Gastrocnemius medialis (tissue), 4 donors: ENCODE results near the gene METTL13. TPM values are rescaled to one million over a fixed set of nuclear protein-coding genes. Genes with fewer than 3 reads are reported as not detected.

Source experiments
- ATAC-seq, 2 donors: fragments of 150-250 bp; one replicate each; pipeline ENCODE4 v1.9.1; 2016
- DNase-seq, 2 donors: peaks; one replicate each; pipeline ENCODE4 v3.0.0-alpha.2; 2019
- H3K27ac ChIP-seq, 4 donors: fragments of 200-600 bp; sonication (generic); 1 replicate in 1 of 4; 2 replicates in 3 of 4; pipeline ENCODE4 v1.5.1; 2016 to 2018; ENCODE audit warnings: mild to moderate bottlenecking in 2 of 4, moderate library complexity in 1 of 4
- H3K27me3 ChIP-seq, 3 donors: fragments of 200-600 bp; sonication (generic) in 2 of 3; 1 replicate in 1 of 3; 2 replicates in 2 of 3; pipeline versions ENCODE4 v1.5.1 to v1.6.0; 2016 to 2019; ENCODE audit warnings: mild to moderate bottlenecking in 1 of 3, moderate library complexity in 1 of 3
- H3K36me3 ChIP-seq, 2 donors: fragments of 200-600 bp; sonication (generic) in 1 of 2; one replicate each; pipeline ENCODE4 v1.5.1; 2017 to 2018
- H3K4me1 ChIP-seq, 2 donors: fragments of 200-600 bp; sonication (generic) in 1 of 2; one replicate each; pipeline ENCODE4 v1.5.1; 2016 to 2017; ENCODE audit warnings: mild to moderate bottlenecking in 2 of 2
- H3K4me3 ChIP-seq, 4 donors: fragments of 200-600 bp; sonication (generic) in 3 of 4; 1 replicate in 1 of 4; 2 replicates in 3 of 4; pipeline ENCODE4 v1.5.1; 2016 to 2019; ENCODE audit warnings: mild to moderate bottlenecking in 2 of 4
- H3K9me3 ChIP-seq, 3 donors: fragments of 200-600 bp; sonication (generic) in 2 of 3; 1 replicate in 1 of 3; 2 replicates in 2 of 3; pipeline ENCODE4 v1.5.1; 2016 to 2019
- POLR2A ChIP-seq, 2 donors: fragments of 450-650 bp; IDR thresholded peaks; one replicate each; pipeline ENCODE4 v1.6.1; 2017; ENCODE audit warnings: antibody characterized with exemption in 2 of 2, mild to moderate bottlenecking in 2 of 2, moderate library complexity in 2 of 2
- in situ Hi-C, 4 donors: fragments of 200-750 bp; cut with MboI; loops; one replicate each; pipeline versions ENCODE4 v1.15.0 to v1.8.0; 2017; ENCODE audit warnings: low sequenced_read_pairs in 4 of 4
- intact Hi-C: fragments of 100-400 bp; cut with DNase I; formaldehyde crosslinking; loops from one replicate; pipeline ENCODE4 v1.15.1; 2023; ENCODE audit warnings: low total_unique reads
- total RNA-seq, 4 donors: library from RNA; depleted of rRNA; stranded (reverse); fragments of >200 nt; gene quantifications; one replicate each; pipeline versions ENCODE4 v1.1.0 to v1.2.3, GENCODE V29; 2016
- TF ChIP-seq, protein P1 (sequence below), 5 experiments: fragments of 450-650 bp in 3 of 5; fragments of 200-600 bp in 2 of 5; sonication (generic) in 2 of 5; IDR thresholded peaks in 4 of 5; conservative IDR thresholded peaks in 1 of 5; 1 replicate in 4 of 5; 2 replicates in 1 of 5; pipeline ENCODE4 v1.5.1; 2016 to 2019; ENCODE audit warnings: antibody characterized with exemption in 5 of 5, mild to moderate bottlenecking in 3 of 5, moderate library complexity in 3 of 5

METTL13 gene, protein sequence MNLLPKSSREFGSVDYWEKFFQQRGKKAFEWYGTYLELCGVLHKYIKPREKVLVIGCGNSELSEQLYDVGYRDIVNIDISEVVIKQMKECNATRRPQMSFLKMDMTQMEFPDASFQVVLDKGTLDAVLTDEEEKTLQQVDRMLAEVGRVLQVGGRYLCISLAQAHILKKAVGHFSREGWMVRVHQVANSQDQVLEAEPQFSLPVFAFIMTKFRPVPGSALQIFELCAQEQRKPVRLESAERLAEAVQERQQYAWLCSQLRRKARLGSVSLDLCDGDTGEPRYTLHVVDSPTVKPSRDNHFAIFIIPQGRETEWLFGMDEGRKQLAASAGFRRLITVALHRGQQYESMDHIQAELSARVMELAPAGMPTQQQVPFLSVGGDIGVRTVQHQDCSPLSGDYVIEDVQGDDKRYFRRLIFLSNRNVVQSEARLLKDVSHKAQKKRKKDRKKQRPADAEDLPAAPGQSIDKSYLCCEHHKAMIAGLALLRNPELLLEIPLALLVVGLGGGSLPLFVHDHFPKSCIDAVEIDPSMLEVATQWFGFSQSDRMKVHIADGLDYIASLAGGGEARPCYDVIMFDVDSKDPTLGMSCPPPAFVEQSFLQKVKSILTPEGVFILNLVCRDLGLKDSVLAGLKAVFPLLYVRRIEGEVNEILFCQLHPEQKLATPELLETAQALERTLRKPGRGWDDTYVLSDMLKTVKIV
- total RNA-seq: 10 to 100 TPM; 18.6 to 32.8 (median 23.5) TPM

- peak within 1 kb of the TSS; percentile 88 to 95 (median 90) for H3K27ac ChIP-seq
- DNase-seq (peak; percentile 98), ATAC-seq (peak; percentile 98 to 99)
- no peaks in the 10 kb centered on the region for H3K27me3 ChIP-seq
- in situ Hi-C loops (loop anchor here in 3 of 4 donors (5.0 to 25.0 kb wide), 3 partner anchors 39 to 756 kb away; partner anchors contain the start of genes SUCO (in 2 of the 3), PIGC (in 1 of the 3) and VAMP4 (in 1 of the 3)), intact Hi-C loops (loop anchor here (1.0 to 2.0 kb wide), 5 partner anchors 38 to 1695 kb away; partner anchors contain the start of genes PRDX6, PRRC2C and SUCO)
- H3K9me3 ChIP-seq: no peaks in the 10 kb centered on the region
- peak; percentile 82 to 90 for TF ChIP-seq POLR2A (IDR thresholded peaks at IDR 0.05)
- TF ChIP-seq, protein P1, sequence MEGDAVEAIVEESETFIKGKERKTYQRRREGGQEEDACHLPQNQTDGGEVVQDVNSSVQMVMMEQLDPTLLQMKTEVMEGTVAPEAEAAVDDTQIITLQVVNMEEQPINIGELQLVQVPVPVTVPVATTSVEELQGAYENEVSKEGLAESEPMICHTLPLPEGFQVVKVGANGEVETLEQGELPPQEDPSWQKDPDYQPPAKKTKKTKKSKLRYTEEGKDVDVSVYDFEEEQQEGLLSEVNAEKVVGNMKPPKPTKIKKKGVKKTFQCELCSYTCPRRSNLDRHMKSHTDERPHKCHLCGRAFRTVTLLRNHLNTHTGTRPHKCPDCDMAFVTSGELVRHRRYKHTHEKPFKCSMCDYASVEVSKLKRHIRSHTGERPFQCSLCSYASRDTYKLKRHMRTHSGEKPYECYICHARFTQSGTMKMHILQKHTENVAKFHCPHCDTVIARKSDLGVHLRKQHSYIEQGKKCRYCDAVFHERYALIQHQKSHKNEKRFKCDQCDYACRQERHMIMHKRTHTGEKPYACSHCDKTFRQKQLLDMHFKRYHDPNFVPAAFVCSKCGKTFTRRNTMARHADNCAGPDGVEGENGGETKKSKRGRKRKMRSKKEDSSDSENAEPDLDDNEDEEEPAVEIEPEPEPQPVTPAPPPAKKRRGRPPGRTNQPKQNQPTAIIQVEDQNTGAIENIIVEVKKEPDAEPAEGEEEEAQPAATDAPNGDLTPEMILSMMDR (IDR thresholded peaks at IDR 0.05 in 4 of 5, conservative IDR thresholded peaks at IDR 0.05 in 1 of 5): peak in 1 of 5 experiments; percentile 18
- peak within 1 kb of the TSS; percentile 75 to 92 (median 87) for H3K4me3 ChIP-seq
- peaks cover 0 to 15% of the 10 kb centered on the region in 2 donors for H3K36me3 ChIP-seq
- H3K4me1 ChIP-seq: peaks cover 34 to 35% of the 10 kb centered on the region in 2 donors
Observed at GRCh38 chr1:171781176-171781875, at the start of gene METTL13. METTL13 (plus strand) TSS chr1:171781660; CDS start chr1:171781968, 308 bp downstream.

DNA sequence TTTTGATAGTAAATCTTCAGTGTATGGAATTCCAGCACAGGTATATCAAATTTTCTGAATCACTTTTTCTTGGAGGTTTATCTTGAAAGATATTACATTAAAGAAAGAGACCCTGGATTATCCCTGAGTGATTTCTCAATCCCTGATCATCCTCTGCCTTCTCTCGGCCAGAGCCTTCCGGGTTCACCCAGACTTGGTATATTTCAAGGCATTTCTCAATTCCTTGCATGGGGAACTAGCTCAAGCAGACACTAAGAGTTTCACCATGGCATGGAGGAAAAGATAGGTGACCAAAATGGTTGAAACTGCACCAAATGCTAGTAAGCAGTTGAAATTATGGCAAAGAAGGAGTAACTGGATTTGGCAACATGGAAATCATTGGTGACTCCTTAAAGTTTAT, 45.3 kb upstream of the METTL13 start:
- Histone ChIP-seq H3K4me1 (peaks cover 8 to 15% of the 10 kb centered on the region in 2 donors), H3K27ac (no peak overlapping the region), H3K27me3 (no peaks in the 10 kb centered on the region), H3K4me3 (no peak overlapping the region), H3K9me3 (no peaks in the 10 kb centered on the region), H3K36me3 (peaks cover 0 to 20% of the 10 kb centered on the region in 2 donors)
- no peak for TF ChIP-seq POLR2A (IDR thresholded peaks at IDR 0.05)
- TF ChIP-seq, protein P1 (IDR thresholded peaks at IDR 0.05 in 4 of 5, conservative IDR thresholded peaks at IDR 0.05 in 1 of 5): no peak
- ATAC-seq (no peak), DNase-seq (no peak)
- in situ Hi-C loops (loop anchor here in 1 of 4 donors (25.0 kb wide), 1 partner anchor 249 kb away; the partner anchor contains the start of gene PRRC2C), intact Hi-C loops (no loop called here)

DNA sequence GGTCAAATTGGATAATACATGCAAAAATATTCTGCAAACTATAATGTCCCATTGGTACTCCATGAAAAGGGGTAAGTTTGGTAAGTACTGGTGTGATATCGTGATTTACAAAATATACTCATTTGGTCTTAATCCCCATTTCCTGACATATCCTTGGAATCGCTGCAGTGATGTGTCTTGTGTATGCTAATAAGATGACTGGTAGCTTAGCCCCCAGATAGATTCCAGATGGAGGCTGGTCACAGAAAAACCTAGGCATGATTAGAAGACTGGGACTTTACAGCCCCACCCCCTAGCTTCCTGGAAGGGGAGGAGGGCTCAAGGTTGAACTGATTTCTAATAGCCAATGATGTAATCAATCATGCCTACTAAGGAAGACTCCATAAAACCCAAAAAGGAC, 42.5 kb upstream of the METTL13 start:
- no peaks in the 10 kb centered on the region for H3K9me3 ChIP-seq
- intact Hi-C loops: no loop called here
- in situ Hi-C loops: loop anchor here in 1 of 4 donors (25.0 kb wide), 1 partner anchor 252 kb away; the partner anchor contains the start of gene PRRC2C
- H3K4me3 ChIP-seq: no peak overlapping the region
- no peaks in the 10 kb centered on the region for H3K27me3 ChIP-seq
- TF ChIP-seq, protein P1 (IDR thresholded peaks at IDR 0.05 in 4 of 5, conservative IDR thresholded peaks at IDR 0.05 in 1 of 5): no peak
- no peak for TF ChIP-seq POLR2A (IDR thresholded peaks at IDR 0.05)
- H3K4me1 ChIP-seq: peaks cover 18 to 24% of the 10 kb centered on the region in 2 donors
- H3K36me3 ChIP-seq: peaks cover 0 to 20% of the 10 kb centered on the region in 2 donors
- no peak overlapping the region for H3K27ac ChIP-seq
- no peak for ATAC-seq
- DNase-seq: no peak

- H3K4me3 ChIP-seq: no peak overlapping the region
- H3K4me1 ChIP-seq: peaks cover 24 to 30% of the 10 kb centered on the region in 2 donors
- TF ChIP-seq POLR2A (IDR thresholded peaks at IDR 0.05): no peak
- TF ChIP-seq, protein P1 (IDR thresholded peaks at IDR 0.05 in 4 of 5, conservative IDR thresholded peaks at IDR 0.05 in 1 of 5): no peak
- peaks cover 0 to 20% of the 10 kb centered on the region in 2 donors for H3K36me3 ChIP-seq
- ATAC-seq: no peak
- in situ Hi-C loops (loop anchor here in 2 of 4 donors (5.0 to 25.0 kb wide), 4 partner anchors 43 to 255 kb away; partner anchors contain the start of genes PRRC2C (in 2 of the 2) and METTL13 (in 1 of the 2)), intact Hi-C loops (loop anchor here (5.0 to 10.0 kb wide), 3 partner anchors 72 to 1845 kb away; partner anchors contain the start of genes FMO4 and SCYL3)
- H3K27ac ChIP-seq: no peak overlapping the region
- no peaks in the 10 kb centered on the region for H3K9me3 ChIP-seq
- no peaks in the 10 kb centered on the region for H3K27me3 ChIP-seq
- DNase-seq: no peak
Observed at GRCh38 chr1:171739656-171740055, 41.8 kb upstream of the METTL13 start.
